AG04450 (cell line): ENCODE results near the gene RAMP3. TPM values are rescaled to one million over a fixed set of nuclear protein-coding genes. Genes with fewer than 3 reads are reported as not detected.

Source experiments
- CTCF ChIA-PET: fragments of 300-600, 350-600 bp; formaldehyde crosslinking; extraction: SDS; loops from one replicate; lab custom pipeline; 2022; ENCODE audit warnings: antibody characterized with exemption, inconsistent platforms; lab: Charles Lee
- POLR2A ChIA-PET: fragments of 350-600 bp; formaldehyde crosslinking; extraction: SDS; loops from one replicate; lab custom pipeline; 2021; ENCODE audit warnings: antibody characterized with exemption, inconsistent platforms; lab: Yijun Ruan, JAX
- DNase-seq: peaks from one replicate; pipeline ENCODE4 v3.0.0-alpha.2; 2011; ENCODE audit warnings: low read depth, low spot score
- H3K27ac ChIP-seq: one replicate; pipeline ENCODE4 v1.5.1; 2012; ENCODE audit warnings: low read depth, low read length, control low read depth
- H3K27me3 ChIP-seq: one replicate; pipeline ENCODE4 v1.6.0; 2012; ENCODE audit warnings: low read length; ENCODE audit not compliant: control insufficient read depth, insufficient read depth
- H3K4me3 ChIP-seq: 2 replicates; pipeline ENCODE4 v1.5.1; 2011; ENCODE audit warnings: mild to moderate bottlenecking, low read depth, low read length, control low read depth
- H3K9me3 ChIP-seq: 2 replicates; pipeline ENCODE4 v1.5.1; 2012; ENCODE audit warnings: low read length; ENCODE audit not compliant: control insufficient read depth, insufficient read depth
- polyA plus RNA-seq: library from polyadenylated mRNA; depleted of rRNA; stranded (reverse); fragments of >200 nt; gene quantifications from 2 replicates; pipeline ENCODE4 v1.2.3, GENCODE V29; 2011
- TF ChIP-seq, protein P1 (sequence below): IDR thresholded peaks from 2 replicates; pipeline ENCODE4 v1.5.1; 2011; ENCODE audit warnings: low read depth, low read length, control low read depth, inconsistent platforms

The RAMP3 gene
- polyA plus RNA-seq, 1 experiment: not detected

DNA sequence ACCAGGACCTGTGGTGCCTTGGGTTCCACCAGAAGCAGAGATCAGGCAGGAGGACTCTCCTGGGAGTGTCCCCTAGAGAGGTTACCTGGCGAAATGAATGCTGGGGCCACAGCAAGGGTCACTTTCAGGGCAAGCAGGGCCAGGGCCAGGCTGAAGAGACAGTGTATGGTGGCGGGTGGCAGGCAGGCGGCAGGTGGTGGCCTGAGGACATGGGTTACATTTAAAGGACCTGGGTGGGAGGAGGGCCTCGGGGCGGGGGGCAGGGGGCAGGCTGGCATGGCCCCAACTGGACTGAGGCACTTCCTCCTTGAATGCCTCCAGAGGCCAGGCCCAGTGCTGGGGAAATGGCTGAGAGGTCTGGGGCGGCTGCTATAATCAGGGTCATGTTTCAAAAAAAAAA is 31.4 kb upstream of the RAMP3 start:
- TF ChIP-seq, protein P1, sequence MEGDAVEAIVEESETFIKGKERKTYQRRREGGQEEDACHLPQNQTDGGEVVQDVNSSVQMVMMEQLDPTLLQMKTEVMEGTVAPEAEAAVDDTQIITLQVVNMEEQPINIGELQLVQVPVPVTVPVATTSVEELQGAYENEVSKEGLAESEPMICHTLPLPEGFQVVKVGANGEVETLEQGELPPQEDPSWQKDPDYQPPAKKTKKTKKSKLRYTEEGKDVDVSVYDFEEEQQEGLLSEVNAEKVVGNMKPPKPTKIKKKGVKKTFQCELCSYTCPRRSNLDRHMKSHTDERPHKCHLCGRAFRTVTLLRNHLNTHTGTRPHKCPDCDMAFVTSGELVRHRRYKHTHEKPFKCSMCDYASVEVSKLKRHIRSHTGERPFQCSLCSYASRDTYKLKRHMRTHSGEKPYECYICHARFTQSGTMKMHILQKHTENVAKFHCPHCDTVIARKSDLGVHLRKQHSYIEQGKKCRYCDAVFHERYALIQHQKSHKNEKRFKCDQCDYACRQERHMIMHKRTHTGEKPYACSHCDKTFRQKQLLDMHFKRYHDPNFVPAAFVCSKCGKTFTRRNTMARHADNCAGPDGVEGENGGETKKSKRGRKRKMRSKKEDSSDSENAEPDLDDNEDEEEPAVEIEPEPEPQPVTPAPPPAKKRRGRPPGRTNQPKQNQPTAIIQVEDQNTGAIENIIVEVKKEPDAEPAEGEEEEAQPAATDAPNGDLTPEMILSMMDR: no peak
- Histone ChIP-seq H3K9me3 (no peaks in the 10 kb centered on the region), H3K4me3 (no peak overlapping the region), H3K27me3 (peaks cover 22% of the 10 kb centered on the region), H3K27ac (no peak overlapping the region)
- CTCF ChIA-PET: interaction anchor here (1.2 kb wide), 1 partner anchor 10 kb away, joined by 5 read pairs; no protein-coding TSS in a partner anchor
- POLR2A ChIA-PET: no interaction called here
- DNase-seq: no peak

- CTCF ChIA-PET: interaction anchor here (1.9 kb wide), 1 partner anchor 9 kb away, joined by 14 read pairs; no protein-coding TSS in a partner anchor
- H3K27me3 ChIP-seq: peaks cover 19% of the 10 kb centered on the region
- POLR2A ChIA-PET: no interaction called here
- DNase-seq: no peak
- TF ChIP-seq, protein P1: no peak
- H3K27ac ChIP-seq: no peak overlapping the region
- no peak overlapping the region for H3K4me3 ChIP-seq
- no peaks in the 10 kb centered on the region for H3K9me3 ChIP-seq
Measured at GRCh38 chr7:45126920-45127319, 30.7 kb upstream of the RAMP3 start.

GRCh38 chr7:45129181-45129800 is 28.3 kb upstream of the RAMP3 start:
- DNase-seq: no peak

DNA sequence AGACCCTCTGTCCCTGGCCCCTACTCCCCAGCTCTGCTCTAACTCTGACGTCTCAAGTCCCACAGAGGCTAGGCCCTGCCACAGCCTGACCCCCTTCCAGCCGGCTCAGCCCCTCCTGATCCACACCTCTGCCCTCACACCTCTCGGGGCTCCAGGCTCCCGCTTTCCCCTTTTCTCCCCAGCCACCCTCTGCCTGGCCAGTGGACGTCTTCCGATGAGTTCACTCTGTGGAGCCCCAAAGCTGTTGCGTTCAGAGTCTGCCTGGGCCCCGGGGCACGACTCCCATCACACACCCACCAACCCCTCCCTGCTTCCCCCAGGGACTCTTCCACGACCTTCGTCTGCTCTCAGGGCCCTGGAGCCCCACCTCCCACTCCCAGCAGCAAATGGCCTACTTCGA is 27.7 kb upstream of the RAMP3 start:
- CTCF ChIA-PET: no interaction called here
- no peak for DNase-seq
- POLR2A ChIA-PET: no interaction called here
- no peaks in the 10 kb centered on the region for H3K9me3 ChIP-seq
- peaks cover 19% of the 10 kb centered on the region for H3K27me3 ChIP-seq
- TF ChIP-seq, protein P1: no peak
- H3K27ac ChIP-seq: no peak overlapping the region
- H3K4me3 ChIP-seq: no peak overlapping the region

More at GRCh38 chr7:45129181-45129800, 28.3 kb upstream of the RAMP3 start:
- peaks cover 19% of the 10 kb centered on the region for H3K27me3 ChIP-seq
- TF ChIP-seq, protein P1: no peak
- ChIA-PET CTCF (no interaction called here), POLR2A (no interaction called here)
- no peak overlapping the region for H3K4me3 ChIP-seq
- H3K27ac ChIP-seq: no peak overlapping the region
- H3K9me3 ChIP-seq: no peaks in the 10 kb centered on the region

DNA sequence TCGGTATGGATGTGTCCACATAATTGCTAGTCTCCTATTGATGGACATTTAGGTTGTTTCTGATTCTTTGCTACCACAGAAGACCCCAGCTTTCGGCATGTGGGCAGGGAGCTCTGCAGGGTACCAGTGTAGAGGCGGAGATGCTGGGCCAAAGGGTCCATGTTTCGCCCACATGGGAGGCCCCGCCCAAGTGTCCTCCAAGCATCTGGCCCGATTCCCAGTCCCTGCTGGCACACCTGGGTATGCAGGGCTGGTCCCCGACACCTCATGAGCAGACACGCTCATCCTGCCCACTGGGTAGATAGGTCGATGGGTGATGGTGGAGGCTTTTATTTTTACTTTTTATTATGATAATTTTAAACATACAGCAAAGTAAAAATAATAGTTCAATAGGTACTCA is 26.7 kb upstream of the RAMP3 start:
- ChIA-PET POLR2A (interaction anchor here (0.6 kb wide), 1 partner anchor 261 kb away, joined by 6 read pairs; no protein-coding TSS in a partner anchor), CTCF (interaction anchor here (0.6 kb wide), 2 partner anchors 277 to 638 kb away, joined by 3 read pairs; no protein-coding TSS in a partner anchor)
- Histone ChIP-seq H3K27me3 (peaks cover 24% of the 10 kb centered on the region), H3K4me3 (no peak overlapping the region), H3K27ac (no peak overlapping the region), H3K9me3 (no peaks in the 10 kb centered on the region)
- no peak for DNase-seq
- TF ChIP-seq, protein P1: no peak
